K562 (cell line): ENCODE measurements around the gene SEC22B. TPM values are rescaled to one million over a fixed set of nuclear protein-coding genes. Genes with fewer than 3 reads are reported as not detected.
"Not testable (repeated sequence)": the region's sequence is repeated elsewhere in the genome, so short reads cannot be mapped to it uniquely, and the experiment has no call there.

Experiments
- ATAC-seq: fragments of 200-7000 bp; cut with Tn5 transposase; 3 replicates; pipeline ENCODE4 v1.9.1; 2020; ENCODE audit warnings: moderate library complexity
- BruUV-seq: library from RNA; stranded (reverse); fragments of 400-500 nt; replicated peaks from 2 replicates; lab custom pipeline; 2021; lab: Mats Ljungman, UMichigan
- CTCF ChIA-PET: fragments of 300-600 bp; formaldehyde crosslinking; extraction: SDS; loops from one replicate; lab custom pipeline; 2021; ENCODE audit warnings: low intra/inter-chr PET ratio; lab: Yijun Ruan, JAX
- POLR2A ChIA-PET: fragments of 300-600, 350-650 bp; sonication (Branson Sonifier 250); formaldehyde crosslinking; extraction: SDS; loops from one replicate; lab custom pipeline; 2021; ENCODE audit warnings: antibody characterized with exemption, inconsistent platforms; lab: Yijun Ruan, JAX
- DNase-seq, 4 experiments: peaks; one replicate each; pipeline versions ENCODE4 v3.0.0 to v3.0.0-alpha.2; 2011 to 2018; ENCODE audit warnings: low spot score in 3 of 4, mixed read lengths in 3 of 4; ENCODE audit errors: extremely low read depth in 1 of 4
- FAIRE-seq: peaks from 2 replicates; lab custom pipeline; 2011; peaks lifted over from hg19 to GRCh38; lab: Jason Lieb, UNC
- H2AFZ ChIP-seq: 2 replicates; pipeline ENCODE4 v1.6.0; 2011; ENCODE audit warnings: low read depth, low read length, control low read depth, inconsistent platforms
- H3K27ac ChIP-seq: fragments of 200-600 bp; 3 replicates; pipeline ENCODE4 v1.8.0; 2011; ENCODE audit warnings: low read depth, mild to moderate bottlenecking, control low read depth, inconsistent platforms, low read length, moderate library complexity, mixed read lengths; ENCODE audit errors: extremely low read depth
- H3K27me3 ChIP-seq, 2 experiments: fragments of 300-600 bp in 1 of 2; 2 replicates in 1 of 2; 3 replicates in 1 of 2; pipeline versions ENCODE4 v1.6.0 to v1.8.0; 2011; ENCODE audit warnings: inconsistent platforms in 2 of 2, low read length in 2 of 2, mild to moderate bottlenecking in 1 of 2, mixed read lengths in 1 of 2, moderate library complexity in 1 of 2; ENCODE audit not compliant: control insufficient read depth in 2 of 2, insufficient read depth in 2 of 2
- H3K36me3 ChIP-seq: fragments of 300-600 bp; 3 replicates; pipeline ENCODE4 v1.8.0; 2011; ENCODE audit warnings: mild to moderate bottlenecking, low read length, inconsistent platforms; ENCODE audit not compliant: control insufficient read depth, insufficient read depth
- H3K4me1 ChIP-seq, 2 experiments: fragments of 200-600 bp in 1 of 2; replicated peaks in 1 of 2; 2 replicates in 1 of 2; 3 replicates in 1 of 2; pipeline versions ENCODE4 v1.5.1 to v1.8.0; 2011; ENCODE audit warnings: inconsistent platforms in 2 of 2, low read length in 2 of 2, mild to moderate bottlenecking in 1 of 2, mixed read lengths in 1 of 2, moderate library complexity in 1 of 2; ENCODE audit not compliant: control insufficient read depth in 2 of 2, insufficient read depth in 2 of 2
- H3K4me2 ChIP-seq: 2 replicates; pipeline ENCODE4 v1.6.1; 2011; ENCODE audit warnings: low read length, control low read depth, inconsistent platforms, mixed read lengths; ENCODE audit not compliant: insufficient read depth
- H3K4me3 ChIP-seq: fragments of 200-600 bp; sonication (generic), shearing (Covaris generic); 2 replicates; pipeline ENCODE4 v1.5.1; 2016; ENCODE audit warnings: control low read depth, inconsistent platforms
- H3K79me2 ChIP-seq: fragments of 200-600 bp; 3 replicates; pipeline ENCODE4 v1.8.0; 2011; ENCODE audit warnings: low read length, inconsistent platforms; ENCODE audit not compliant: control insufficient read depth, insufficient read depth
- H3K9ac ChIP-seq, 2 experiments: 2 replicates each; pipeline versions ENCODE4 v1.6.0 to v1.6.1; 2011; ENCODE audit warnings: low read depth in 2 of 2, low read length in 2 of 2, control low read depth in 1 of 2, inconsistent platforms in 1 of 2, mild to moderate bottlenecking in 1 of 2, mixed read lengths in 1 of 2; ENCODE audit not compliant: insufficient read depth in 1 of 2
- H3K9me1 ChIP-seq: one replicate; pipeline ENCODE4 v1.6.0; 2011; ENCODE audit warnings: inconsistent platforms, mild to moderate bottlenecking, low read length, moderate library complexity; ENCODE audit not compliant: control insufficient read depth, insufficient read depth
- H3K9me3 ChIP-seq: replicated peaks from 2 replicates; pipeline ENCODE4 v1.5.1; 2011; ENCODE audit warnings: low read depth, low read length, inconsistent platforms; ENCODE audit not compliant: control insufficient read depth, insufficient read depth
- H4K20me1 ChIP-seq: replicated peaks from 2 replicates; pipeline ENCODE4 v1.6.1; 2011; ENCODE audit warnings: low read length, inconsistent platforms, mixed read lengths; ENCODE audit not compliant: control insufficient read depth, insufficient read depth
- WGBS: fragments of 100-300 bp; shearing (Covaris generic); methylation state at CpG from one replicate; pipeline ENCODE4 v1.1.6; 2016; ENCODE audit warnings: low coverage, mixed read lengths; ENCODE audit not compliant: insufficient coverage; ENCODE audit errors: missing lambda C conversion rate; 5-methylcytosine and 5-hydroxymethylcytosine counted together
- in situ Hi-C: fragments of 300-500 bp; cut with MboI; formaldehyde crosslinking; loops from 4 replicates; pipeline ENCODE4 v1.15.0; 2018; ENCODE audit warnings: inconsistent platforms, mixed read lengths
- intact Hi-C: fragments of 100-400 bp; cut with micrococcal nuclease; formaldehyde crosslinking; loops from 2 replicates; pipeline ENCODE4 v1.14.2; 2022
- polyA plus RNA-seq, 8 experiments: library from polyadenylated mRNA; depleted of rRNA in 4 of 8; stranded (reverse) in 5 of 8; unstranded in 3 of 8; fragments of >200 nt; fragmentation: Nextera tagmentation in 2 of 8; fragmentation: Illumina TruSeq in 1 of 8; extraction: Ambion mirVana in 2 of 8; extraction: Trizol in 1 of 8; gene quantifications; 2 replicates each; pipeline versions ENCODE4 v1.2.1 to v1.2.3, GENCODE V29; 2011 to 2014; ENCODE audit warnings: inconsistent platforms in 1 of 8, missing spikeins in 1 of 8
- small RNA-seq: library from RNA; depleted of rRNA; stranded (forward); fragments of <200 nt; gene quantifications from one replicate; pipeline ENCODE3, GENCODE V24; 2014
- total RNA-seq, 7 experiments: library from RNA; depleted of rRNA in 6 of 7; stranded (reverse); fragments of >200 nt in 6 of 7; fragmentation: Illumina TruSeq in 2 of 7; extraction: Trizol in 2 of 7; gene quantifications; 2 replicates each; pipeline versions ENCODE4 v1.2.1 to v1.2.3, GENCODE V29; 2011 to 2021; ENCODE audit warnings: low replicate concordance in 1 of 7

Gene SEC22B
- total and polyA plus RNA-seq, 9 of the 15 experiments (the other 6 are each of a cell fraction or from before 2014, with no cell fraction given): 13.1 to 40.3 (median 23.5) TPM

- H2AFZ ChIP-seq, in situ Hi-C loops, H3K4me3 ChIP-seq, H3K9me3 ChIP-seq, H3K9me1 ChIP-seq, BruUV-seq, H3K79me2 ChIP-seq, ATAC-seq, DNase-seq, H3K4me1 ChIP-seq, H3K9ac ChIP-seq, intact Hi-C loops, POLR2A ChIA-PET, H4K20me1 ChIP-seq, H3K27me3 ChIP-seq, H3K27ac ChIP-seq, H3K4me2 ChIP-seq, FAIRE-seq, CTCF ChIA-PET, H3K36me3 ChIP-seq: not testable (repeated sequence)
- 0% methylated on average over 1 of the region's 1 CpG for WGBS
Measured at GRCh38 chr1:120101593-120101992, 74.7 kb downstream of the SEC22B start.

Small RNA genes lying within 50 kb of the gene (small RNA-seq; reads per million reads assigned to genes)
- gene RNU6-465P: not detected

Other genes starting within 250 kb of the SEC22B start
- gene NOTCH2, start 106.9 kb downstream of the SEC22B start, total RNA-seq (2014; rRNA removed): 0.50 and 0.98 TPM in 2 replicates
- 0.29 and 0.32 TPM in 2 replicates for gene NOTCH2, start 106.9 kb downstream of the SEC22B start, total RNA-seq (2014; rRNA removed; fragmentation: Illumina TruSeq; extraction: Trizol)
- 0.25 and 0.26 TPM in 2 replicates for gene NOTCH2, start 106.9 kb downstream of the SEC22B start, total RNA-seq (2015; rRNA removed; fragmentation: Illumina TruSeq; extraction: Trizol)
- 1.2 and 1.3 TPM in 2 replicates for gene NOTCH2, start 106.9 kb downstream of the SEC22B start, total RNA-seq (2021)
- 0.27 and 0.40 TPM in 2 replicates for gene NOTCH2, start 106.9 kb downstream of the SEC22B start, polyA plus RNA-seq (2011; rRNA removed)
- gene NOTCH2, start 106.9 kb downstream of the SEC22B start, polyA plus RNA-seq (2014; fragmentation: Illumina TruSeq; extraction: Trizol): 0.27 and 0.36 TPM in 2 replicates
- gene NOTCH2, start 106.9 kb downstream of the SEC22B start, polyA plus RNA-seq (2014; fragmentation: Nextera tagmentation; extraction: Ambion mirVana): under 1 TPM in 1 of 2 experiments, not detected in 1; 0.04 TPM
- 0.11 and 0.24 TPM in 2 replicates for gene NOTCH2, start 106.9 kb downstream of the SEC22B start, polyA plus RNA-seq (2014; rRNA removed)
- gene NBPF8, start 238.5 kb upstream of the SEC22B start, total RNA-seq (2014; rRNA removed): 3.7 and 4.5 TPM in 2 replicates
- 6.8 and 7.1 TPM in 2 replicates for gene NBPF8, start 238.5 kb upstream of the SEC22B start, total RNA-seq (2014; rRNA removed; fragmentation: Illumina TruSeq; extraction: Trizol)
- gene NBPF8, start 238.5 kb upstream of the SEC22B start, total RNA-seq (2015; rRNA removed; fragmentation: Illumina TruSeq; extraction: Trizol): 7.1 TPM in 2 replicates
- gene NBPF8, start 238.5 kb upstream of the SEC22B start, total RNA-seq (2021): 4.3 and 4.9 TPM in 2 replicates
- gene NBPF8, start 238.5 kb upstream of the SEC22B start, polyA plus RNA-seq (2011; rRNA removed): 11.4 and 14.7 TPM in 2 replicates
- 8.0 and 10.0 TPM in 2 replicates for gene NBPF8, start 238.5 kb upstream of the SEC22B start, polyA plus RNA-seq (2014; fragmentation: Illumina TruSeq; extraction: Trizol)
- 1 to 10 TPM; 1.7 to 2.8 TPM for gene NBPF8, start 238.5 kb upstream of the SEC22B start, polyA plus RNA-seq (2014; fragmentation: Nextera tagmentation; extraction: Ambion mirVana)
- 9.1 TPM in 2 replicates for gene NBPF8, start 238.5 kb upstream of the SEC22B start, polyA plus RNA-seq (2014; rRNA removed)